HFFc6 (cell line): ENCODE measurements around the gene NCLN. TPM values are rescaled to one million over a fixed set of nuclear protein-coding genes. Genes with fewer than 3 reads are reported as not detected.
A peak's percentile ranks its signal among the peaks of the same experiment; 100 is the strongest.
"Not testable (repeated sequence)": the region's sequence is repeated elsewhere in the genome, so short reads cannot be mapped to it uniquely, and the experiment has no call there.

Experiments
- DNase-seq: peaks from one replicate; pipeline ENCODE4 v3.0.0-alpha.2; 2018
- H3K27ac Mint-ChIP-seq: 2 replicates; pipeline ENCODE4 v1.8.0; 2020; ENCODE audit warnings: mild to moderate bottlenecking, mixed read lengths
- H3K27me3 Mint-ChIP-seq: 2 replicates; pipeline ENCODE4 v1.8.0; 2021; ENCODE audit warnings: mild to moderate bottlenecking, moderate library complexity, mixed read lengths; ENCODE audit not compliant: insufficient read depth
- H3K36me3 Mint-ChIP-seq: 2 replicates; pipeline ENCODE4 v1.8.0; 2021; ENCODE audit warnings: low read depth, mixed read lengths
- H3K4me1 Mint-ChIP-seq: 2 replicates; pipeline ENCODE4 v1.8.0; 2020; ENCODE audit warnings: low read depth, mixed read lengths
- H3K4me3 Mint-ChIP-seq: 2 replicates; pipeline ENCODE4 v1.8.0; 2020; ENCODE audit warnings: mild to moderate bottlenecking, moderate library complexity, mixed read lengths
- H3K9me3 Mint-ChIP-seq: 2 replicates; pipeline ENCODE4 v1.8.0; 2020; ENCODE audit warnings: mild to moderate bottlenecking, mixed read lengths
- CTCF ChIP-seq: fragments of 200-600 bp; sonication (generic); IDR thresholded peaks from 2 replicates; pipeline ENCODE4 v1.5.0; 2021; ENCODE audit warnings: antibody characterized with exemption, mild to moderate bottlenecking
- total RNA-seq, 6 experiments: library from RNA; stranded (reverse); fragmentation: NEBNext Ultra II Directional; extraction: Animal tissue kit (Norgen Biotek cat#: 25700); gene quantifications; 2 replicates in 1 of 6; 3 replicates in 5 of 6; pipeline ENCODE4 v1.2.3, GENCODE V29; 2021

Gene NCLN
- total RNA-seq, 6 experiments from 2014 or later, result 98.1 to 130 (median 106) TPM

GRCh38 chr19:3216874-3217273 lies 31.1 kb downstream of the NCLN start:
- 0 out of 2 replicates have a peak, but pooled peaks cover 5% of the 10 kb centered on the region for H3K36me3 Mint-ChIP-seq
- no peaks in the 10 kb centered on the region for H3K9me3 Mint-ChIP-seq
- peaks cover 2% of the 10 kb centered on the region; the same call in 1 of the 2 replicates for H3K27me3 Mint-ChIP-seq
- H3K4me1 Mint-ChIP-seq, result no peaks in the 10 kb centered on the region
- H3K4me3 Mint-ChIP-seq, result no peak overlapping the region
- DNase-seq, result no peak
- no peak overlapping the region for H3K27ac Mint-ChIP-seq
- TF ChIP-seq CTCF, result no peak

GRCh38 chr19:3220576-3220975 lies 34.8 kb downstream of the NCLN start:
- no peak overlapping the region for H3K4me3 Mint-ChIP-seq
- H3K27me3 Mint-ChIP-seq, result peaks cover 2% of the 10 kb centered on the region; the same call in 1 of the 2 replicates
- no peak for TF ChIP-seq CTCF
- H3K4me1 Mint-ChIP-seq, result no peaks in the 10 kb centered on the region
- no peaks in the 10 kb centered on the region for H3K9me3 Mint-ChIP-seq
- no peak overlapping the region for H3K27ac Mint-ChIP-seq
- no peak for DNase-seq
- 0 out of 2 replicates have a peak, but pooled peaks cover 5% of the 10 kb centered on the region for H3K36me3 Mint-ChIP-seq

GRCh38 chr19:3221576-3221975 lies 35.8 kb downstream of the NCLN start:
- not testable (repeated sequence) for H3K4me3 Mint-ChIP-seq, H3K9me3 Mint-ChIP-seq, H3K27me3 Mint-ChIP-seq, H3K27ac Mint-ChIP-seq, H3K4me1 Mint-ChIP-seq, DNase-seq, H3K36me3 Mint-ChIP-seq

GRCh38 chr19:3222709-3223108 lies 37.0 kb downstream of the NCLN start:
- no peaks in the 10 kb centered on the region for H3K4me1 Mint-ChIP-seq
- H3K4me3 Mint-ChIP-seq, result no peak overlapping the region
- H3K27me3 Mint-ChIP-seq, result peaks cover 8% of the 10 kb centered on the region
- no peaks in the 10 kb centered on the region for H3K9me3 Mint-ChIP-seq
- DNase-seq, result no peak
- H3K36me3 Mint-ChIP-seq, result no peaks in the 10 kb centered on the region
- H3K27ac Mint-ChIP-seq, result no peak overlapping the region
- no peak for TF ChIP-seq CTCF

- Mint-ChIP-seq H3K4me3 (peak within 1 kb of the TSS; percentile 24; the same call in 1 of the 2 replicates), H3K36me3 (no peaks in the 10 kb centered on the region), H3K9me3 (no peaks in the 10 kb centered on the region), H3K27ac (no peak within 1 kb of the TSS), H3K4me1 (no peaks in the 10 kb centered on the region), H3K27me3 (peaks cover 14% of the 10 kb centered on the region)
- no peak for DNase-seq
- TF ChIP-seq CTCF, result peak; percentile 75
Observed at GRCh38 chr19:3224346-3225168, 38.8 kb downstream of the NCLN start, which contains the start of gene CELF5. TSS of gene CELF5 (plus strand) at chr19:3224661. CDS start at chr19:3224740, 79 bp downstream.

- H3K4me1 Mint-ChIP-seq, result no peaks in the 10 kb centered on the region
- no peaks in the 10 kb centered on the region for H3K36me3 Mint-ChIP-seq
- TF ChIP-seq CTCF, result no peak
- H3K27ac Mint-ChIP-seq, result no peak overlapping the region
- H3K27me3 Mint-ChIP-seq, result peaks cover 15% of the 10 kb centered on the region
- H3K4me3 Mint-ChIP-seq, result no peak overlapping the region
- H3K9me3 Mint-ChIP-seq, result no peaks in the 10 kb centered on the region
- DNase-seq, result no peak
Observed at GRCh38 chr19:3225169-3225485, 39.4 kb downstream of the NCLN start.
